HepG2 (cell line): Measurements from ENCODE around the gene VAV2. TPM values are rescaled to one million over a fixed set of nuclear protein-coding genes. Genes with fewer than 3 reads are reported as not detected.

Experiments
- CCDC6 ChIP-seq: sonication (generic); formaldehyde crosslinking; IDR thresholded peaks from 2 replicates; pipeline ENCODE4 v1.8.1; 2022; ENCODE audit warnings: mild to moderate bottlenecking, missing genetic modification reagents, moderate library complexity
- CEBPG ChIP-seq: IDR thresholded peaks from 2 replicates; pipeline ENCODE4 v1.6.1; 2016
- FOXK1 ChIP-seq: sonication (generic); formaldehyde crosslinking; IDR thresholded peaks from 2 replicates; pipeline ENCODE4 v1.4.0; 2020; ENCODE audit warnings: low read depth, missing genetic modification reagents, borderline replicate concordance
- PITX1 ChIP-seq: sonication (generic); formaldehyde crosslinking; IDR thresholded peaks from 2 replicates; pipeline ENCODE4 v1.5.1; 2020; ENCODE audit warnings: mild to moderate bottlenecking, missing genetic modification reagents
- polyA plus RNA-seq, 8 experiments: library from polyadenylated mRNA; depleted of rRNA in 3 of 8; stranded (reverse) in 7 of 8; unstranded in 1 of 8; fragments of >200 nt; fragmentation: Illumina TruSeq in 4 of 8; extraction: Trizol in 4 of 8; gene quantifications; 2 replicates each; pipeline versions ENCODE4 v1.2.1 to v1.2.3, GENCODE V29; 2011 to 2016; ENCODE audit warnings: low read depth in 4 of 8, missing spikeins in 1 of 8, mixed read lengths in 1 of 8; ENCODE audit not compliant: insufficient read depth in 1 of 8
- total RNA-seq, 5 experiments: library from RNA; depleted of rRNA; stranded (reverse); fragments of >200 nt; fragmentation: Illumina TruSeq; extraction: Trizol; gene quantifications; 2 replicates each; pipeline ENCODE4 v1.2.3, GENCODE V29; 2016; ENCODE audit warnings: low read depth in 1 of 5
- TF ChIP-seq, protein P1 (sequence below): sonication (generic); formaldehyde crosslinking; IDR thresholded peaks from 2 replicates; pipeline ENCODE4 v1.8.0; 2022; ENCODE audit warnings: mild to moderate bottlenecking, missing genetic modification reagents, borderline replicate concordance
- TF ChIP-seq, protein P2 (sequence below): sonication (generic); formaldehyde crosslinking; IDR thresholded peaks from 2 replicates; pipeline ENCODE4 v1.5.1; 2020; ENCODE audit warnings: missing genetic modification reagents, mild to moderate bottlenecking, borderline replicate concordance
- TF ChIP-seq, protein P3 (sequence below): sonication (generic); formaldehyde crosslinking; IDR thresholded peaks from 2 replicates; pipeline ENCODE4 v1.5.1; 2020; ENCODE audit warnings: mild to moderate bottlenecking, missing genetic modification reagents, moderate library complexity

VAV2 gene
- total and polyA plus RNA-seq, 2 of the 13 experiments (the other 11 are each of a cell fraction or from before 2014, with no cell fraction given) = 22.5 to 22.9 TPM

DNA sequence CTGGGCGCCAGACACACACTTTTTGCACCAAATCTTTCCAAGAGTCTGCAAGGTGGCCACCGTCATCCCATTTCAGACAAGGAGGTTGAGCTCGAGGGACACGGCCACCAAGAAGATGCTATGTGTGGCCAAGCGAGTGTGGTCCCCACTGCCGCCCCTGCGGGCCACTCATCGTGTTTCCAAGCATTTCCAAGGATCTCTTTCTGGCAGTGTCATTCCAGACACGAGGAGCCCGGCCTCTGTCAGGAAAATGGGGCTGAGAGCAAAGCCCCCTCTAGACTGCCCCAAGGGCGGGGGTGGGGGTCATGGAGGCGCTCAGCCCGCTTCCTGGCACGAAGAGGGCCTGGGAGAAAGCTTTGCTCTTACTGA, 10.6 kb downstream of the VAV2 start (continued):
- TF ChIP-seq, protein P1, sequence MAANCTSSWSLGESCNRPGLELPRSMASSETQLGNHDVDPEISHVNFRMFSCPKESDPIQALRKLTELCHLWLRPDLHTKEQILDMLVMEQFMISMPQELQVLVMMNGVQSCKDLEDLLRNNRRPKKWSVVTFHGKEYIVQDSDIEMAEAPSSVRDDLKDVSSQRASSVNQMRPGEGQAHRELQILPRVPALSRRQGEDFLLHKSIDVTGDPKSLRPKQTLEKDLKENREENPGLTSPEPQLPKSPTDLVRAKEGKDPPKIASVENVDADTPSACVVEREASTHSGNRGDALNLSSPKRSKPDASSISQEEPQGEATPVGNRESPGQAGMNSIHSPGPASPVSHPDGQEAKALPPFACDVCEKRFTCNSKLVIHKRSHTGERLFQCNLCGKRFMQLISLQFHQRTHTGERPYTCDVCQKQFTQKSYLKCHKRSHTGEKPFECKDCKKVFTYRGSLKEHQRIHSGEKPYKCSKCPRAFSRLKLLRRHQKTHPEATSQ (CRISPR knock-in tag) = no peak
- TF ChIP-seq CCDC6 (no peak), CEBPG (no peak), PITX1 (CRISPR knock-in tag) (no peak), FOXK1 (CRISPR knock-in tag) (no peak)
- TF ChIP-seq, protein P2, sequence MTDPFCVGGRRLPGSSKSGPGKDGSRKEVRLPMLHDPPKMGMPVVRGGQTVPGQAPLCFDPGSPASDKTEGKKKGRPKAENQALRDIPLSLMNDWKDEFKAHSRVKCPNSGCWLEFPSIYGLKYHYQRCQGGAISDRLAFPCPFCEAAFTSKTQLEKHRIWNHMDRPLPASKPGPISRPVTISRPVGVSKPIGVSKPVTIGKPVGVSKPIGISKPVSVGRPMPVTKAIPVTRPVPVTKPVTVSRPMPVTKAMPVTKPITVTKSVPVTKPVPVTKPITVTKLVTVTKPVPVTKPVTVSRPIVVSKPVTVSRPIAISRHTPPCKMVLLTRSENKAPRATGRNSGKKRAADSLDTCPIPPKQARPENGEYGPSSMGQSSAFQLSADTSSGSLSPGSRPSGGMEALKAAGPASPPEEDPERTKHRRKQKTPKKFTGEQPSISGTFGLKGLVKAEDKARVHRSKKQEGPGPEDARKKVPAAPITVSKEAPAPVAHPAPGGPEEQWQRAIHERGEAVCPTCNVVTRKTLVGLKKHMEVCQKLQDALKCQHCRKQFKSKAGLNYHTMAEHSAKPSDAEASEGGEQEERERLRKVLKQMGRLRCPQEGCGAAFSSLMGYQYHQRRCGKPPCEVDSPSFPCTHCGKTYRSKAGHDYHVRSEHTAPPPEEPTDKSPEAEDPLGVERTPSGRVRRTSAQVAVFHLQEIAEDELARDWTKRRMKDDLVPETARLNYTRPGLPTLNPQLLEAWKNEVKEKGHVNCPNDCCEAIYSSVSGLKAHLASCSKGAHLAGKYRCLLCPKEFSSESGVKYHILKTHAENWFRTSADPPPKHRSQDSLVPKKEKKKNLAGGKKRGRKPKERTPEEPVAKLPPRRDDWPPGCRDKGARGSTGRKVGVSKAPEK (CRISPR knock-in tag) = no peak
- TF ChIP-seq, protein P3, sequence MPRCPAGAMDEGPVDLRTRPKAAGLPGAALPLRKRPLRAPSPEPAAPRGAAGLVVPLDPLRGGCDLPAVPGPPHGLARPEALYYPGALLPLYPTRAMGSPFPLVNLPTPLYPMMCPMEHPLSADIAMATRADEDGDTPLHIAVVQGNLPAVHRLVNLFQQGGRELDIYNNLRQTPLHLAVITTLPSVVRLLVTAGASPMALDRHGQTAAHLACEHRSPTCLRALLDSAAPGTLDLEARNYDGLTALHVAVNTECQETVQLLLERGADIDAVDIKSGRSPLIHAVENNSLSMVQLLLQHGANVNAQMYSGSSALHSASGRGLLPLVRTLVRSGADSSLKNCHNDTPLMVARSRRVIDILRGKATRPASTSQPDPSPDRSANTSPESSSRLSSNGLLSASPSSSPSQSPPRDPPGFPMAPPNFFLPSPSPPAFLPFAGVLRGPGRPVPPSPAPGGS (CRISPR knock-in tag) = no peak
